ENCODE results near the gene ZFAND3.
"Not testable (repeated sequence)": the region's sequence is repeated elsewhere in the genome, so short reads cannot be mapped to it uniquely, and the experiment has no call there.

The ZFAND3 gene

GRCh38 chr6:37882292-37882691, 62.8 kb downstream of the ZFAND3 start:
- no peak overlapping the region for H3K4me3 Mint-ChIP-seq
- DNase-seq = no peak
- H3K9me3 Mint-ChIP-seq = no peaks in the 10 kb centered on the region
- H3K4me1 Mint-ChIP-seq = peaks cover 43% of the 10 kb centered on the region
- no peaks in the 10 kb centered on the region for H3K27me3 Mint-ChIP-seq
- no peak for ATAC-seq
- no peak overlapping the region for H3K27ac Mint-ChIP-seq

- Mint-ChIP-seq H3K27me3 (no peaks in the 10 kb centered on the region), H3K27ac (no peak overlapping the region), H3K4me1 (peaks cover 38% of the 10 kb centered on the region), H3K9me3 (no peaks in the 10 kb centered on the region), H3K4me3 (no peak overlapping the region)
- DNase-seq (no peak), ATAC-seq (no peak)
Measured at GRCh38 chr6:37882724-37883413, 63.3 kb downstream of the ZFAND3 start.

- DNase-seq (no peak), ATAC-seq (no peak)
- H3K4me1 Mint-ChIP-seq = peaks cover 21% of the 10 kb centered on the region
- no peaks in the 10 kb centered on the region for H3K9me3 Mint-ChIP-seq
- H3K27ac Mint-ChIP-seq = no peak overlapping the region
- H3K4me3 Mint-ChIP-seq = no peak overlapping the region
- H3K27me3 Mint-ChIP-seq = no peaks in the 10 kb centered on the region
Measured at GRCh38 chr6:37884548-37884947, 65.0 kb downstream of the ZFAND3 start.

DNA sequence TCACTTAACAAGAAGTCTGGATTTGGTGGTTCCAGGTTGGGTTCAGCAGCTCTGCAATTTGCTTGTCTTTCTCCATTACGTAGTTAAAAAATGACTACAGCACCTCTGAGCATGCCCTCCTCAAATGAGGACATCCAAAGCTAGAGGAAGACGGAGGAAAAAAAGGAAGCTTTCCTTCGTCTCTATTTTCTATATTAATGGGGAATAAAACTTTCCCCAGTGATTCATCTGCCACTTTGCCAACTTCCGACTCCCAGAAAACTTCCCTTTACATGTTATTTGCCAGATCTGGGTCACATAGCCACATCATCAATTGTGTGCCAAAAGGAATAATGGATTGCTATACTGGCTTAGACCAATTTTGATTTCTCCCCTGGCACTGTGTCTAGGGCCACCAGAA, 69.5 kb downstream of the ZFAND3 start:
- no peaks in the 10 kb centered on the region for H3K27me3 Mint-ChIP-seq
- peaks cover 0 to 4% of the 10 kb centered on the region in 2 donors for H3K9me3 Mint-ChIP-seq
- H3K4me3 Mint-ChIP-seq = no peak overlapping the region
- H3K27ac Mint-ChIP-seq = no peak overlapping the region
- peaks cover 13% of the 10 kb centered on the region for H3K4me1 Mint-ChIP-seq
- ATAC-seq = no peak
- no peak for DNase-seq

DNA sequence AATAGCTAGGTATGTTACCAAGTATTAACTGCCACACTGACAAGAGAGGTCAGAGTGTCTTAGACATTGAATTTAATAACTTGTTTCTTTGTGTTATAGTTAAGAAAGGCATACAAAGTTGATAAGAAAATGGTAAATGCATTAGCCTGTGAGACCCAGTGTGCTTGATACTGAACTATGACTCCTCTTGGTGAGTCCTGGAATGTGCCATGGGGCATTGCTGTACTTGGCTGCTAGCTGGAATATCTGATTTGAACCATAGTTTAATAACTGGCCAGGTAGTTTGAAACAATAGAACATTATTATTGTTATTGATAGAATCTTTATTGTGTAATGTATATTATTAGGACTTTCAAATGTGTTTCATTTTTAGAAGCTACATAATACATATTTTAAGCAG, 70.0 kb downstream of the ZFAND3 start:
- no peak for DNase-seq
- no peak for ATAC-seq
- H3K27me3 Mint-ChIP-seq = no peaks in the 10 kb centered on the region
- H3K27ac Mint-ChIP-seq = no peak overlapping the region
- H3K4me1 Mint-ChIP-seq = peaks cover 13% of the 10 kb centered on the region
- no peak overlapping the region for H3K4me3 Mint-ChIP-seq
- H3K9me3 Mint-ChIP-seq = peaks cover 0 to 8% of the 10 kb centered on the region in 2 donors

- DNase-seq (no peak), ATAC-seq (no peak)
- Mint-ChIP-seq H3K4me3 (no peak overlapping the region), H3K4me1 (peaks cover 11% of the 10 kb centered on the region), H3K27ac (no peak overlapping the region), H3K9me3 (peaks cover 0 to 13% of the 10 kb centered on the region in 2 donors), H3K27me3 (no peaks in the 10 kb centered on the region)
Measured at GRCh38 chr6:37891072-37891471, 71.5 kb downstream of the ZFAND3 start.

- H3K27ac Mint-ChIP-seq = no peak overlapping the region
- H3K4me3 Mint-ChIP-seq = no peak overlapping the region
Measured at GRCh38 chr6:37893257-37893656, 73.7 kb downstream of the ZFAND3 start.

DNA sequence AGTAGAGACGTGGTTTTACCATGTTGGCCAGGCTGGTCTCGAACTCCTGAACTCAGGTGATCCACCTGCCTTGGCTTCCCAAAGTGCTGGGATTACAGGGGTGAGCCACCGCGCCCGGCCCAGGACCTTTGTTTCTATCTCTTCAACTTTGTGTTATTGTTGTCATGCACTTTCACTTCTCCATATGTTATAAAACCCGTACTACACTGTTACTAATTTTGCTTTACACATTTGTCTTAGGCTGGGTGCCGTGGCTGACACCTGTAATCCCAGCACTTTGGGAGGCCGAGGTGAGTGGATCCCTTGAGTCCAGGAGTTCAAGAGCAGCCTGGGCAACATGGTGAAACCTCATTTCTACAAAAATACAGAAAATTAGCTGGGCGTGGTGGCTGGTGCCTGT, 74.2 kb downstream of the ZFAND3 start:
- H3K9me3 Mint-ChIP-seq = peaks cover 0 to 13% of the 10 kb centered on the region in 2 donors
- DNase-seq, ATAC-seq, H3K27ac Mint-ChIP-seq, H3K4me3 Mint-ChIP-seq, H3K27me3 Mint-ChIP-seq: not testable (repeated sequence)
- H3K4me1 Mint-ChIP-seq = peaks cover 33% of the 10 kb centered on the region

More at GRCh38 chr6:37893257-37893656, 73.7 kb downstream of the ZFAND3 start:
- no peak for DNase-seq
- ATAC-seq = no peak
- Mint-ChIP-seq H3K27me3 (no peaks in the 10 kb centered on the region), H3K4me1 (peaks cover 32% of the 10 kb centered on the region), H3K9me3 (peaks cover 0 to 13% of the 10 kb centered on the region in 2 donors)

GRCh38 chr6:37894585-37894984, 75.1 kb downstream of the ZFAND3 start:
- DNase-seq = no peak
- peaks cover 0 to 13% of the 10 kb centered on the region in 2 donors for H3K9me3 Mint-ChIP-seq
- no peaks in the 10 kb centered on the region for H3K27me3 Mint-ChIP-seq
- no peak for ATAC-seq
- H3K4me3 Mint-ChIP-seq = no peak overlapping the region
- H3K4me1 Mint-ChIP-seq = peaks cover 33% of the 10 kb centered on the region
- no peak overlapping the region for H3K27ac Mint-ChIP-seq

DNA sequence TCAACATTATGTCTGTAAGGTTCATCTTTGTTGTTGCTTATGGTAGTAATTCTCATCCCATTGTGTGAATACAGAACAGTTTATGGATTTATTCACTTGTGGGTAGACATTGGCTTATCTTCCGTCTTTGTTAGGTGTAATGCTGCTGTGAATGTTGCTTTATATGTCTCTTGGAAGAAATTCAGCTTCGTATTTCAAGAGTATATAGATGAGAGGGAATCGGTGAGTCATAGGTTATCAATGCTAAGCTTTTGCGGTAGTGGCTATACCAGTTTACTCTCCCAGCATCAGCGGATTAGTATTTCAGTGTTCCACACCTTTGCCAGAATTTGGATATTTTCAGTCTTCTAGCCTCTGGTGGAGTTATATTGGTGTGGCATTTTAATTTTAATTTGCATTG, 77.8 kb downstream of the ZFAND3 start:
- peaks cover 40% of the 10 kb centered on the region for H3K4me1 Mint-ChIP-seq
- H3K9me3 Mint-ChIP-seq = peaks cover 0 to 13% of the 10 kb centered on the region in 2 donors
- ATAC-seq (no peak), DNase-seq (no peak)
- no peaks in the 10 kb centered on the region for H3K27me3 Mint-ChIP-seq
- peak overlapping the region in 1 of 2 donors; percentile 64 for H3K27ac Mint-ChIP-seq
- H3K4me3 Mint-ChIP-seq = no peak overlapping the region

DNA sequence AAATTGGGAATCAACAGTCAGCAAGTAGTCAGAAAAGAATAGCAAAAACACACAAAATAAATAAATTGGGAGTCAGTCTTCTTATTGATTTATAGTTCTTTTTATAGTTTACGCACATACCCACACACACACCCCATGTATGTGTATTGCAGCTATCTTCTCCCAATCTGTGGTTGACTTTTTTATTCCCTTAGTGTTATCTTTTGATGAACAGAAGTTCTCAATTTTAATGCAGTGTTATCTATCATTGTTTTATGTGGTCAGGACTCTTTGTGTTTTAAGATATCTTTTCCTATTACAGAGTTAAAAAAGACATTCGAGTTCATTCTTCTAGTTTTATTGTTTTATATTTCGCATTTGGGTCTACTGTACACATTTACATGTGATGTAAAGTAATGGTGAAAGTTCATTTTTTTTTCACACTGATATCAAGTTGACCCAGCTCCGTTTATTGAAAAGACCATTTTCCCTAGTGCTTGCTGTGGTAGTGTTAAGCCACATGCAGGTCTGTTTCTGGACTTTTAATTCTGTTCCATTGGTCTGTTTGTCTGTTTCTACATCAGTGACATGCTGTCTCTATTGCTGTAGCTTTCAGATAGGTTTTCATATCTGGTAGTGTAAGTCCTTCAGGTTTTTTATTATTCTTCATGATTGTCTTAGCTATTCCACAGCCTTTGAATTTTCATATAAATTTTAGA, 78.4 kb downstream of the ZFAND3 start:
- H3K9me3 Mint-ChIP-seq = peaks cover 0 to 13% of the 10 kb centered on the region in 2 donors
- H3K4me3 Mint-ChIP-seq = no peak overlapping the region
- DNase-seq (no peak), ATAC-seq (no peak)
- H3K27ac Mint-ChIP-seq = no peak overlapping the region
- H3K27me3 Mint-ChIP-seq = no peaks in the 10 kb centered on the region
- H3K4me1 Mint-ChIP-seq = peaks cover 40% of the 10 kb centered on the region

- peaks cover 54% of the 10 kb centered on the region for H3K4me1 Mint-ChIP-seq
- no peak overlapping the region for H3K27ac Mint-ChIP-seq
- no peak for DNase-seq
Measured at GRCh38 chr6:37903351-37904340, 84.1 kb downstream of the ZFAND3 start.

DNA sequence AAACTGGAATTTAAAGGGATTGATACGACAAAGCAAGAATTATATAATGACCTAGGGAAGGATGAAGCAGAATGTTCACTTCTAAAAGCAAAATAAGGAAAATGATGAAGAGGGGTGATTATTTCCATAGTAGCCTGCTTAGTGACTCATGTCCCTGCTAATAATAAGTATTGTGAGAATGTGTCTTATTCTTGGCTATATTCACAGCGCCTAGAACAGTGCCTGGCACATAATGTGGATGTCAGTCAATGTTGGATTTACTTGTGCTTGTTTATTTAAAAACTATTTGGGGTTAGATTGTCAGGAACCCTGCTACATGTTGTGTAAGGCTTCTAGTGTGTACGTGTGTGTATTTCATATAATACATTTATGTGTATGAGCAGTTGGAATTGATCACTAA, 85.1 kb downstream of the ZFAND3 start:
- no peak overlapping the region for H3K27ac Mint-ChIP-seq
- DNase-seq (no peak), ATAC-seq (no peak)
- peaks cover 61% of the 10 kb centered on the region for H3K4me1 Mint-ChIP-seq
- H3K27me3 Mint-ChIP-seq = no peaks in the 10 kb centered on the region
- H3K4me3 Mint-ChIP-seq = no peak overlapping the region
- no peaks in the 10 kb centered on the region for H3K9me3 Mint-ChIP-seq

More at GRCh38 chr6:37903351-37904340, 84.1 kb downstream of the ZFAND3 start:
- ATAC-seq = no peak
- Mint-ChIP-seq H3K4me3 (no peak overlapping the region), H3K27me3 (no peaks in the 10 kb centered on the region), H3K9me3 (no peaks in the 10 kb centered on the region)

GRCh38 chr6:37906121-37906520, 86.6 kb downstream of the ZFAND3 start:
- H3K9me3 Mint-ChIP-seq = no peaks in the 10 kb centered on the region
- ATAC-seq = no peak
- no peak overlapping the region for H3K27ac Mint-ChIP-seq
- peaks cover 63% of the 10 kb centered on the region for H3K4me1 Mint-ChIP-seq
- H3K27me3 Mint-ChIP-seq = no peaks in the 10 kb centered on the region
- no peak for DNase-seq
- no peak overlapping the region for H3K4me3 Mint-ChIP-seq

DNA sequence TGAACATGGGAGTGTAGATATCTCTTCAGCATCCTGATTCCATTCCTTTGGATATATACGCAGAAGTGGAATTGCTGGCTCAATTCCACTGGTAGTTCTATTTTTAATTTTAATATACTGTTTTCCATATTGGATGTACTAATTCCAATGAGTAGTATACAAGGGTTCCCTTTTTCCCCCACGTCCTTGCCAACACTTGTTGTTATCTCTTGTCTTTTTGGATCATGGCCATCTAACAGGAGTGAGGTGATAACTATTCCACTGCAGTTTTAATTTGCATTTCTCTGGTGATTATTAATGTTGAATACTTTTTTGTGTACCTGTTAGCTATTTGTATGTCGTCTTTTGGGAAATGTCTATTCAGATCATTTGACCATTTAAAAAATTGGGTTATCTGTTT, 91.5 kb downstream of the ZFAND3 start:
- Mint-ChIP-seq H3K4me1 (peaks cover 58% of the 10 kb centered on the region), H3K9me3 (no peaks in the 10 kb centered on the region)
- no peak for ATAC-seq

More for the DNA sequence above, 91.5 kb downstream of the ZFAND3 start:
- Mint-ChIP-seq H3K4me3 (no peak overlapping the region), H3K27me3 (no peaks in the 10 kb centered on the region), H3K27ac (no peak overlapping the region)
- DNase-seq = no peak

All from stimulated activated naive CD8-positive, alpha-beta T cell treated with anti-CD3 and anti-CD28 coated beads, Interleukin-15, amount 100 ng/mL, for 72 hours (primary cell).